ENCODE data around the gene KLB. TPM values are rescaled to one million over a fixed set of nuclear protein-coding genes. Genes with fewer than 3 reads are reported as not detected.

KLB gene
- total RNA-seq, 2 donors from 2014 or later, result not detected

DNA sequence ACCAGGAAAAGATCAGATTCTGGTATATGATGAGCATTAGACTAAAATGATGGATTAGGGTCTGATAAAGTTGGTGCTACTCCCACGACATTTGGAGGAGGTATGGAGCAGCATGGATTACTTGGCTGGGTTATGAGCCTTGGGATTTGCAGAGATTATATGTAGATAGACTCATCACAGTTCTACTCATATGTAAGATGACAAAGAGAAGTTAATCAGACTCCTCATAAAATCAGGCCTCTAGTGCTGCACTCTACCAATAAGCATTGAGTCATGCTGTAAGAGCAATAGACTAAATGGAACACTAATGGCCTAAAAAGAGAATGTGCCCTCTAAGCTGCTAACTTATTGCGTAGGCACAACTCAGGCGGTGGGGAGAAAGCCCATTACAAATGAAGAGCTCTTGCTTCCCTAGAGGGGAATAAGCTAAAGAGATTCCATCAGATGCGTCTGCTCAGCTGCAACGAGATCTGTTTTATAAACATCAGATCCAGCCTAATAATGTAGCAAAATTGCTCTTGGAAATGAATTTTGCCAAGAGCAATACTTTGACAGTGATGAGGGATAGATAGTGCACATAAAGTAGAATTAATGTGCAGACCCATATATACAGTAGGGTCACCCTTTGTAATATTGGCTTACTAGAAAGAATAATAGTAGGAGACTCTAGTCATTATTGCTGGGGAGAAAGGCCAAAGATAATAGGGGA lies 69.6 kb downstream of the KLB start:
- no peak for TF ChIP-seq CTCF (IDR thresholded peaks at IDR 0.05)

DNA sequence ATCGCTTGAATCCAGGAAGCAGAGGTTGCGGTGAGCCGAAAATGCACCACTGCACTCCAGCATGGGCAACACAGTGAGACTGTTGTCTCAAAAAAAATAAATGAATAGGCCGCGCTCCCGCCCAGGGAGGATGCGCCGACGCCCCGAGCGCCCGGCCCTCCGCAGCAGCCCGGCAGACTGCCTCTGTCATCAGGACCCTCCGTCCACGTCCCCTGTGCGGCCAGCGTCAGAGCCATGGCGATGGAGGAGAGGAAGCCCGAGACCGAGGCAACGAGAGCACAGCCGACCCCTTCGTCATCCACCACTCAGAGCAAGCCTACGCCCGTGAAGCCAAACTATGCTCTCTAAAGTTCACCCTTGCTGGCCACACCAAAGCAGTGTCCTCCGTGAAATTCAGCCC lies 73.5 kb downstream of the KLB start:
- ATAC-seq (ENCODE audit: insufficient number of reproducible peaks, low FRiP score, low read depth) (no peak), DNase-seq (ENCODE audit: low spot score) (no peak)
- H3K4me3 ChIP-seq, result no peak overlapping the region
- peaks cover 0 to 10% of the 10 kb centered on the region in 2 donors for H3K4me1 ChIP-seq (ENCODE audit: control insufficient read depth in 1 of 2, low read depth in 2 of 2)
- no peaks in the 10 kb centered on the region for H3K27me3 ChIP-seq (replicated peaks; ENCODE audit: insufficient read depth)
- no peak for TF ChIP-seq CTCF (IDR thresholded peaks at IDR 0.05)
- H3K27ac ChIP-seq, result no peak overlapping the region
- no peaks in the 10 kb centered on the region for H3K36me3 ChIP-seq
- no peaks in the 10 kb centered on the region for H3K9me3 ChIP-seq

More for the DNA sequence above, 69.6 kb downstream of the KLB start:
- ATAC-seq (ENCODE audit: insufficient number of reproducible peaks, low FRiP score, low read depth) (no peak), DNase-seq (ENCODE audit: low spot score) (no peak)
- no peak overlapping the region for H3K4me3 ChIP-seq
- no peaks in the 10 kb centered on the region for H3K9me3 ChIP-seq
- no peaks in the 10 kb centered on the region for H3K36me3 ChIP-seq
- peaks cover 0 to 10% of the 10 kb centered on the region in 2 donors for H3K4me1 ChIP-seq (ENCODE audit: control insufficient read depth in 1 of 2, low read depth in 2 of 2)
- no peaks in the 10 kb centered on the region for H3K27me3 ChIP-seq (replicated peaks; ENCODE audit: insufficient read depth)
- no peak overlapping the region for H3K27ac ChIP-seq

GRCh38 chr4:39480902-39481695 lies 74.4 kb downstream of the KLB start:
- Histone ChIP-seq H3K27ac (no peak overlapping the region), H3K27me3 (replicated peaks; ENCODE audit: insufficient read depth) (no peaks in the 10 kb centered on the region), H3K4me1 (ENCODE audit: control insufficient read depth in 1 of 2, low read depth in 2 of 2) (peaks cover 0 to 9% of the 10 kb centered on the region in 2 donors), H3K9me3 (no peaks in the 10 kb centered on the region), H3K4me3 (no peak overlapping the region), H3K36me3 (no peaks in the 10 kb centered on the region)
- DNase-seq (ENCODE audit: low spot score) (no peak), ATAC-seq (ENCODE audit: insufficient number of reproducible peaks, low FRiP score, low read depth) (no peak)
- no peak for TF ChIP-seq CTCF (IDR thresholded peaks at IDR 0.05)

GRCh38 chr4:39484582-39485272 lies 78.0 kb downstream of the KLB start:
- Histone ChIP-seq H3K4me3 (no peak overlapping the region), H3K27ac (no peak overlapping the region), H3K36me3 (no peaks in the 10 kb centered on the region), H3K27me3 (replicated peaks; ENCODE audit: insufficient read depth) (no peaks in the 10 kb centered on the region), H3K4me1 (ENCODE audit: control insufficient read depth in 1 of 2, low read depth in 2 of 2) (no peaks in the 10 kb centered on the region), H3K9me3 (no peaks in the 10 kb centered on the region)
- ATAC-seq (ENCODE audit: insufficient number of reproducible peaks, low FRiP score, low read depth) (no peak), DNase-seq (ENCODE audit: low spot score) (no peak)
- TF ChIP-seq CTCF (IDR thresholded peaks at IDR 0.05), result no peak

- Histone ChIP-seq H3K4me1 (ENCODE audit: control insufficient read depth in 1 of 2, low read depth in 2 of 2) (no peaks in the 10 kb centered on the region), H3K4me3 (no peak overlapping the region), H3K27me3 (replicated peaks; ENCODE audit: insufficient read depth) (no peaks in the 10 kb centered on the region), H3K27ac (no peak overlapping the region), H3K36me3 (no peaks in the 10 kb centered on the region), H3K9me3 (no peaks in the 10 kb centered on the region)
- ATAC-seq (ENCODE audit: insufficient number of reproducible peaks, low FRiP score, low read depth), result no peak
- DNase-seq (ENCODE audit: low spot score), result no peak
- no peak for TF ChIP-seq CTCF (IDR thresholded peaks at IDR 0.05)
These were observed 79.6 kb downstream of the KLB start for GRCh38 chr4:39486221-39486804.

Measured in thoracic aorta (tissue), 2 donors.